ENCODE data around the gene TMEM170B.

DNA sequence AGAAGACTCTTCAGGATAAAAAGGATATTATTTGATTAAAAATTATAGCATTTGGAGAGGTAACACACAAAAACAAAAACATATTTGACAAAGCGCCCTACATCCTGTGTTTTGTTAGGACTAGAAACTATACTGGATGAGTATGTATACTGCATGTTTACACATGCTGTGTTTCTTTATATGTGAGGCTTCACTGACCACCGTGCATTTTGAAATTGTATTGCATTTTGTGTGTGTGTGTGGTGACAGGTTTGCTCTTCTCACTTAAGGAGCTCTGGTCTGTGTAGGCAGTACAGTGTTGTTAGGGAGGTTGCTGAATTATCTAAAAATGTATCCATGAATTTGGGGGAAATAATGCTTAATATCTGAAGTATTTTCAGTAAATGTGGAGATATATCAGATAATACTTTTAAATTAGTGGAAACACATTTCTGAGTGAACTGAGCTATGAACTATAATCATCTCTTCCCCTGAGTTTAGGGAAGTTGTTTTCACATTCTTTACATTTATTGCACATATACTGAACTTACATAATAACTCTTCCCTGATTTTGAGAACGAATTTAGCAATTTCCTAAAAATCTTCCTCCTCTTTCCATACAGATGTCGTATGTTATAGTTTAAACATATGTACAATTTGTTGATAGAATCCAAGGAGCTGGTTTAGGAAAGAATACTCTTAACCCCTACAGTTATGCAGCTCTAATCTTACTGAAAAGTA, 43.3 kb downstream of the TMEM170B start:
- TF ChIP-seq SP1 (CRISPR knock-in tag; conservative IDR thresholded peaks at IDR 0.05), result no peak
- TF ChIP-seq, protein P1, sequence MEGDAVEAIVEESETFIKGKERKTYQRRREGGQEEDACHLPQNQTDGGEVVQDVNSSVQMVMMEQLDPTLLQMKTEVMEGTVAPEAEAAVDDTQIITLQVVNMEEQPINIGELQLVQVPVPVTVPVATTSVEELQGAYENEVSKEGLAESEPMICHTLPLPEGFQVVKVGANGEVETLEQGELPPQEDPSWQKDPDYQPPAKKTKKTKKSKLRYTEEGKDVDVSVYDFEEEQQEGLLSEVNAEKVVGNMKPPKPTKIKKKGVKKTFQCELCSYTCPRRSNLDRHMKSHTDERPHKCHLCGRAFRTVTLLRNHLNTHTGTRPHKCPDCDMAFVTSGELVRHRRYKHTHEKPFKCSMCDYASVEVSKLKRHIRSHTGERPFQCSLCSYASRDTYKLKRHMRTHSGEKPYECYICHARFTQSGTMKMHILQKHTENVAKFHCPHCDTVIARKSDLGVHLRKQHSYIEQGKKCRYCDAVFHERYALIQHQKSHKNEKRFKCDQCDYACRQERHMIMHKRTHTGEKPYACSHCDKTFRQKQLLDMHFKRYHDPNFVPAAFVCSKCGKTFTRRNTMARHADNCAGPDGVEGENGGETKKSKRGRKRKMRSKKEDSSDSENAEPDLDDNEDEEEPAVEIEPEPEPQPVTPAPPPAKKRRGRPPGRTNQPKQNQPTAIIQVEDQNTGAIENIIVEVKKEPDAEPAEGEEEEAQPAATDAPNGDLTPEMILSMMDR (IDR thresholded peaks at IDR 0.05), result no peak
- no peak for TF ChIP-seq ATF3 (CRISPR knock-in tag; conservative IDR thresholded peaks at IDR 0.05)
